Measurements from ENCODE around the gene SHOC2.

DNA sequence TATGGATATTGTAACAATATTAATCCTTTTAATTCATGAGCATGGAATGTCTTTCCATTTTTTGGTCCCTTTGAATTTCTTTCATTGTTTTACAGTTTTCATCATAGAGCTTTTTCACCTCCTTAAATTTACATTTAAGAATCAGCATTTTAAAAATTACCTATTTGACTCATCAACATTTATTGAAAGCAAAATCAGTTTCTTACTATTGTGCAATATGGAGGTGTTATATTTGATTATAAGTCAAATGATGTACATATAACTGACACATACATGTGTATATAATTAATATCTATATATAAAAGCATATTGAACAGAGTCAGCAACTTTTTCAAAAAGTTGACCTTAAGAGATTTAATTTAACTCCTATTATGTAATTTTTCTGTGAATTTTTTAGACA is 52.2 kb downstream of the SHOC2 start:
- TF ChIP-seq CTCF (IDR thresholded peaks at IDR 0.05) (no peak), ZFX (IDR thresholded peaks at IDR 0.05; ENCODE audit: borderline replicate concordance) (no peak)

Measured in 22Rv1 (cell line).